Neuronal stem cell (in vitro differentiated cells): ENCODE data around the gene PTAR1.

Experiments
- DNase-seq: peaks from one replicate; pipeline ENCODE4 v3.0.0-alpha.2; 2013; ENCODE audit warnings: low spot score
- H2AFZ ChIP-seq: one replicate; pipeline ENCODE4 v1.6.1; 2013; ENCODE audit warnings: mild to moderate bottlenecking, low read length, inconsistent platforms
- H2AK5ac ChIP-seq: 2 replicates; pipeline ENCODE4 v1.6.1; 2013; ENCODE audit warnings: low read depth, mild to moderate bottlenecking, inconsistent platforms, low read length, moderate library complexity, mixed read lengths
- H2BK120ac ChIP-seq: 2 replicates; pipeline ENCODE4 v1.6.1; 2013; ENCODE audit warnings: low read depth, mild to moderate bottlenecking, inconsistent platforms, low read length, moderate library complexity, mixed read lengths
- H2BK12ac ChIP-seq: one replicate; pipeline ENCODE4 v1.6.1; 2013; ENCODE audit warnings: low read length, inconsistent platforms
- H2BK15ac ChIP-seq: 2 replicates; pipeline ENCODE4 v1.6.1; 2013; ENCODE audit warnings: mild to moderate bottlenecking, low read length, inconsistent platforms, mixed read lengths
- H2BK5ac ChIP-seq: one replicate; pipeline ENCODE4 v1.6.1; 2013; ENCODE audit warnings: inconsistent platforms, mild to moderate bottlenecking, low read length, moderate library complexity
- H3K14ac ChIP-seq: one replicate; pipeline ENCODE4 v1.6.1; 2013; ENCODE audit warnings: low read length, inconsistent platforms
- H3K18ac ChIP-seq: 2 replicates; pipeline ENCODE4 v1.6.1; 2013; ENCODE audit warnings: low read length, inconsistent platforms
- H3K23ac ChIP-seq: 2 replicates; pipeline ENCODE4 v1.6.1; 2013; ENCODE audit warnings: low read depth, mild to moderate bottlenecking, mixed read lengths, low read length, inconsistent platforms; ENCODE audit not compliant: poor library complexity
- H3K27ac ChIP-seq: replicated peaks from 3 replicates; pipeline ENCODE4 v1.5.1; 2013; ENCODE audit warnings: low read length, inconsistent platforms
- H3K27me3 ChIP-seq, 3 experiments: 2 replicates each; pipeline ENCODE4 v1.6.1; 2013; ENCODE audit warnings: low read length in 3 of 3, mild to moderate bottlenecking in 2 of 3, inconsistent platforms in 1 of 3, low read depth in 1 of 3, mixed read lengths in 1 of 3, moderate library complexity in 1 of 3; ENCODE audit not compliant: control insufficient read depth in 3 of 3, insufficient read depth in 3 of 3
- H3K36me3 ChIP-seq, 2 donors: replicated peaks in 1 of 2; 2 replicates each; pipeline ENCODE4 v1.6.1; 2013; ENCODE audit warnings: low read length in 2 of 2; ENCODE audit not compliant: control insufficient read depth in 2 of 2, insufficient read depth in 2 of 2
- H3K4ac ChIP-seq: 2 replicates; pipeline ENCODE4 v1.6.1; 2013; ENCODE audit warnings: inconsistent platforms, mild to moderate bottlenecking, low read length, moderate library complexity
- H3K4me1 ChIP-seq, 2 donors: 1 replicate in 1 of 2; 2 replicates in 1 of 2; pipeline ENCODE4 v1.6.1; 2013; ENCODE audit warnings: low read length in 2 of 2, low read depth in 1 of 2; ENCODE audit not compliant: control insufficient read depth in 2 of 2, insufficient read depth in 1 of 2
- H3K4me2 ChIP-seq: one replicate; pipeline ENCODE4 v1.6.1; 2013; ENCODE audit warnings: mild to moderate bottlenecking, low read length, inconsistent platforms; ENCODE audit not compliant: insufficient read depth, poor library complexity, severe bottlenecking
- H3K4me3 ChIP-seq, 2 donors: 2 replicates each; pipeline ENCODE4 v1.5.1; 2013; ENCODE audit warnings: low read length in 2 of 2, mild to moderate bottlenecking in 2 of 2, inconsistent platforms in 1 of 2, moderate library complexity in 1 of 2
- H3K79me1 ChIP-seq: one replicate; pipeline ENCODE4 v1.6.1; 2013; ENCODE audit warnings: low read depth, mild to moderate bottlenecking, inconsistent platforms, low read length, moderate library complexity
- H3K9ac ChIP-seq: one replicate; pipeline ENCODE4 v1.6.1; 2013; ENCODE audit warnings: mild to moderate bottlenecking, low read depth, low read length, inconsistent platforms; ENCODE audit not compliant: poor library complexity
- H3K9me3 ChIP-seq, 2 donors: replicated peaks in 1 of 2; 2 replicates each; pipeline versions ENCODE3 to v1.6.1; 2013; ENCODE audit warnings: low read length in 2 of 2, mild to moderate bottlenecking in 2 of 2, inconsistent platforms in 1 of 2, low read depth in 1 of 2, mixed read lengths in 1 of 2, moderate library complexity in 1 of 2; ENCODE audit not compliant: control insufficient read depth in 2 of 2, insufficient read depth in 1 of 2
- H4K8ac ChIP-seq: one replicate; pipeline ENCODE4 v1.6.1; 2013; ENCODE audit warnings: low read depth, mild to moderate bottlenecking, inconsistent platforms, low read length, moderate library complexity
- H4K91ac ChIP-seq: one replicate; pipeline ENCODE4 v1.6.1; 2013; ENCODE audit warnings: low read length, low read depth, mild to moderate bottlenecking, inconsistent platforms; ENCODE audit not compliant: poor library complexity
- WGBS, 2 donors: extraction: QIAGEN DNeasy Blood & Tissue Kit; methylation state at CpG; one replicate each; pipeline ENCODE4 v1.1.7; 2013; ENCODE audit warnings: missing lambda C conversion rate in 2 of 2, mixed read lengths in 1 of 2; ENCODE audit not compliant: insufficient read length in 2 of 2, insufficient replicate concordance in 1 of 2; ENCODE audit errors: extremely low coverage in 2 of 2; 5-methylcytosine and 5-hydroxymethylcytosine counted together

Gene PTAR1

GRCh38 chr9:69697475-69697874 is 62.3 kb downstream of the PTAR1 start:
- no peaks in the 10 kb centered on the region for H3K27me3 ChIP-seq
- H3K79me1 ChIP-seq: no peaks in the 10 kb centered on the region
- H3K27ac ChIP-seq: no peak overlapping the region
- no peak overlapping the region for H2BK15ac ChIP-seq
- no peak overlapping the region for H2BK5ac ChIP-seq
- no peak overlapping the region for H3K9ac ChIP-seq
- no peak overlapping the region for H4K8ac ChIP-seq
- H3K4me2 ChIP-seq: no peak overlapping the region
- H2BK120ac ChIP-seq: no peak overlapping the region
- H3K18ac ChIP-seq: no peak overlapping the region
- no peaks in the 10 kb centered on the region for H3K36me3 ChIP-seq
- no peak overlapping the region for H4K91ac ChIP-seq
- H3K23ac ChIP-seq: no peak overlapping the region
- H2AFZ ChIP-seq: no peak overlapping the region
- no peak overlapping the region for H2AK5ac ChIP-seq
- H3K4me3 ChIP-seq: no peak overlapping the region
- H3K14ac ChIP-seq: no peak overlapping the region
- no peaks in the 10 kb centered on the region for H3K4me1 ChIP-seq
- H2BK12ac ChIP-seq: no peak overlapping the region
- peaks cover 4 to 19% of the 10 kb centered on the region in 2 donors for H3K9me3 ChIP-seq
- no peak for DNase-seq
- WGBS, 2 donors: no CpG with 5 or more reads among the region's 2 CpGs
- H3K4ac ChIP-seq: no peak overlapping the region

- DNase-seq: no peak
- H3K4me1 ChIP-seq: no peaks in the 10 kb centered on the region
- H3K9me3 ChIP-seq: peaks cover 4 to 19% of the 10 kb centered on the region in 2 donors
- no CpG with 5 or more reads among the region's 2 CpGs for WGBS, 2 donors
- no peak overlapping the region for H3K18ac ChIP-seq
- no peaks in the 10 kb centered on the region for H3K79me1 ChIP-seq
- no peak overlapping the region for H3K4me3 ChIP-seq
- no peak overlapping the region for H3K4me2 ChIP-seq
- no peak overlapping the region for H2BK120ac ChIP-seq
- H3K23ac ChIP-seq: no peak overlapping the region
- no peak overlapping the region for H4K91ac ChIP-seq
- no peaks in the 10 kb centered on the region for H3K36me3 ChIP-seq
- H3K9ac ChIP-seq: no peak overlapping the region
- no peak overlapping the region for H2BK15ac ChIP-seq
- H2AK5ac ChIP-seq: no peak overlapping the region
- H2BK12ac ChIP-seq: no peak overlapping the region
- no peak overlapping the region for H3K27ac ChIP-seq
- H3K14ac ChIP-seq: no peak overlapping the region
- no peak overlapping the region for H2AFZ ChIP-seq
- no peak overlapping the region for H4K8ac ChIP-seq
- H3K4ac ChIP-seq: no peak overlapping the region
- H2BK5ac ChIP-seq: no peak overlapping the region
- H3K27me3 ChIP-seq: no peaks in the 10 kb centered on the region
These were observed 63.0 kb downstream of the PTAR1 start for GRCh38 chr9:69696802-69697201.

- Histone ChIP-seq H3K9me3 (no peaks in the 10 kb centered on the region), H3K14ac (no peak overlapping the region), H3K4me3 (no peak overlapping the region), H3K23ac (no peak overlapping the region), H3K27ac (no peak overlapping the region), H2BK120ac (no peak overlapping the region), H3K9ac (no peak overlapping the region), H2BK15ac (no peak overlapping the region), H3K4ac (no peak overlapping the region), H2BK12ac (no peak overlapping the region), H2AFZ (no peak overlapping the region), H2BK5ac (no peak overlapping the region), H3K79me1 (no peaks in the 10 kb centered on the region), H4K91ac (no peak overlapping the region), H3K18ac (no peak overlapping the region), H2AK5ac (no peak overlapping the region), H3K27me3 (no peaks in the 10 kb centered on the region), H3K4me1 (no peaks in the 10 kb centered on the region), H3K4me2 (no peak overlapping the region), H4K8ac (no peak overlapping the region), H3K36me3 (no peaks in the 10 kb centered on the region)
- WGBS, 2 donors: no CpG with 5 or more reads among the region's 2 CpGs
- DNase-seq: no peak
These were observed 69.7 kb downstream of the PTAR1 start for GRCh38 chr9:69689991-69690538.

GRCh38 chr9:69683927-69684326 is 75.9 kb downstream of the PTAR1 start:
- Histone ChIP-seq H3K4me1 (no peaks in the 10 kb centered on the region), H3K9me3 (no peaks in the 10 kb centered on the region), H4K91ac (no peak overlapping the region), H3K4me3 (no peak overlapping the region), H2BK5ac (no peak overlapping the region), H3K23ac (no peak overlapping the region), H3K27ac (no peak overlapping the region), H3K4me2 (no peak overlapping the region), H2BK120ac (no peak overlapping the region), H2AK5ac (no peak overlapping the region), H3K18ac (no peak overlapping the region), H2AFZ (no peak overlapping the region), H3K14ac (no peak overlapping the region), H3K36me3 (no peaks in the 10 kb centered on the region), H3K27me3 (peaks cover 0 to 5% (median 0%) of the 10 kb centered on the region in 3 experiments), H3K79me1 (no peaks in the 10 kb centered on the region), H3K9ac (no peak overlapping the region), H4K8ac (no peak overlapping the region), H3K4ac (no peak overlapping the region), H2BK12ac (no peak overlapping the region), H2BK15ac (no peak overlapping the region)
- WGBS, 2 donors: no CpG with 5 or more reads among the region's 5 CpGs
- DNase-seq: no peak
